NCI-H2196 treated with DMSO at 0.1 percent for 48 hours (cell line): ENCODE results near the gene TPK1.

Experiments used
- DNase-seq: peaks from one replicate; lab custom pipeline; 2025; ENCODE audit not compliant: unreplicated experiment; lab: John Stamatoyannopoulos, UW

Gene TPK1

DNA sequence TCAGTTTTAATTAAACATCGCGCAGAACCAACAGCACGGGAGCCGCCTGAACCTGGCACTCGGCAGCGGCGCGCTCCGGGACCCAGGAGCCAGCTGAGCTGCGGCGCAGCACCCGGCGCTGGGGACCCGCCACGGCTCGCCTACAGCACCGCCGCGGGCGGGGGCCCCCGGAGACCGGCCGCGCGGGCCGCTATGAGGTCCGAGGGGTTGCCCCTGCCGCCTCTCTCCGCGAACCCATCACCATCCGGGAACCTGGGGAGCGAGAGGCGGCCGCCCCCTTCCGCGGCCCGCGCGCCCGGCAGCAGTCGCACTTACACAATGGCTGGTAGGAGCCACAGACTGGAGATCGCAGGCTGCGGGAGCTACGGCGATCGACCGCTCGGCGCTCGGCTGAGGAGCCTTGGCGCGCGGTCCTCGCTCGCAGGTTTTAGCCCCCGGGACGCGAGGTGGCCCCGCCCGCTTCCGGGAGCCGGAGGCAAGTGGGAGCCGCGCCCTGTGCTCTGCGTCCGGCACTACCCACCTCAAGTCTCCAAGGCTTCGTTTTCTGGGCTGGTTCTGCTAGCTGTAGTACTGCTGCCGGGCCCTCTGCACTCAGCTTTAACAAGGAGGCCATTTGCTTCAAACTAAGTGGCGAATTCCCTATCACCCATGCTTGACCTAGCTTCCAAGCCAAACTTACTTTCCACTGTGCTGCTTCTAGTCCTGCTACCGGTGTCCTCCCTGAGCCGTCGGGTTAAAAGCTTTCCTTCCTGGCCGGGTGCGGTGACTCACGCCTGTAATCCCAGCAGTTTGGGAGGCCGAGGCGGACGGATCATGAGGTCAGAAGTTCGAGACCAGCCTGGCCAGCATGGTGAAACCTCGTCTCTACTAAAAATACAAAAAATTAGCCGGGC lies at the start of gene TPK1:
TPK1 (minus strand) TSS at position 402 of the 893 bp plus-strand sequence. CDS start 451 bp downstream, outside the sequence.
- DNase-seq, result peak; percentile 78

DNA sequence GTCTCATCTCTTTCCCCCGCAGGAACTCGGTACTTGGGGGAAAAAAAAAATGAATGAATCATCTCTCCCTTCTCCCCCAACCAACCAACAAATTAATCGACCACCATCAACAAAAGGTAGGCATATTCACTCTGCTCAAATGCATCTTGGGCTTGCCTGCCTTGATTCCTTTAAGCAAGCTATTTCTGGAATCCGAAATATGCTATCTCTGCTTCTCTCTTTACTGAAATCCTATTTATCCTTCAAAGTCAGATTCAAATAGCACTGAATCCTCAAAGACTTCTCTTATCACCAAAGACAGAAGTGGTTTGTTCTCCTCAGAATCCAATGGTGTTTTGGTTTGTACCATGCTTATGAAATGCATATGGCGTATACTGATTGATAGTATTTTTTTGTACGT lies 49.6 kb upstream of the TPK1 start:
- no peak for DNase-seq

DNA sequence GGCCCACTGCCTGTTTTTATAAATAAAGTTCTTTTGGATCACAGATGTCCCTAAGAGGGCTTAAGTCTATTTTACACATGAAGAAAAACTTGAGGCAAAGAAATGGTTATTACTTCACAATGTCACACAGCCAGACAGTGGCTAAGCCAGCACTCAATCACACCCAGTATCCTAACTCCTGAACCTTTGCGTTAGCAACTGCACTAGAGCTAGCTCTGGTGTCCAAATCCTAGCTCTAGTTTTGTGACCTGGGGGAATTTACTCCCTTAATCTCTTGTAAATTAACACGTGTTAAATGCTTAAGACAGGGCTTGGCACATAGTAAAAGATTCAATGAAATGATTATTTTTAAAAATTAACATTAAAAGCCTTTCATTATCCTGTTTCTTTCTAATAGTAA lies 49.0 kb upstream of the TPK1 start:
- no peak for DNase-seq

DNA sequence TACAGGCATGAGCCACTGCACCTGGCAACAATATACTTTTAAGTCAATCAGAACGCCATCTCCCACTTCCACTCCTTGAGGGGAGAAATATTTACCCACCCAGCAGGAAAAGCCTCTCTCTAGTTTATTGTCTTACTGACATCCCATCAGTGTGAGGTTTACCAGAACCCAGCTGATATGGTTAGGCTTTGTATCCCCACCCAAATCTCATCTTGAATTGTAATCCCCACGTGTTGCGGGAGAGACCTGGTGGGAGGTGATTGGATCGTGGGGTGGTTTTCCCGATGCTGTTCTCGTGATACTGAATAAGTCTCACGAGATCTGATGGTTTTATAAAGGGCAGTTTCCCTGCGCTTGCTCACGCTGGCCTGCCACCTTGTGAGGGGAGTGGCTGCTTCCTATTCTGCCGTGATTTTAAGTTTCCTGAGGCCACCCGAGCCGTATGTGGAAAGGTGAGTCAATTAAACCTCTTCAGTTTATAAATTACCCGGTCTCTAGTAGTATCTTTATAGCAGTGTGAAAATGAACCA lies 37.5 kb upstream of the TPK1 start:
- no peak for DNase-seq

DNA sequence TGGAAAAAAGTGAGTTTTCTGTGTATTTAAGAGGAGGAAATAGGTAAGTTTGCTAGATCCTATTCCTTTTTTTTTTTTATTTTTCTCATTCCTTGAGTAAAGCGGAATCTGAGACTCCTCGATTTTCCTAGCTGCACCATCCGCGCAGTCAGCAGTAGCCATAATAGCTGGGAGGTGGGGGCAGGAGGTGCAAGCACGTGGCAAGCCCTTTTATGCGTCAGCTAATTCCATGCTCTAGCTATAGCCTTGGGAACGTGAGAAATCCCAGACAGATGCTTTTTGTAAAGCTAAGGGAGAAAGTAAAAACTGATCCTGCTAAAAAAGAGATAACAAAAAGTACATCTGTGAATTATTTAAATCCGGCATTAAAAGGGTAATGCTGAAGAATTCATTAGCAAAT lies 33.2 kb upstream of the TPK1 start:
- no peak for DNase-seq

DNA sequence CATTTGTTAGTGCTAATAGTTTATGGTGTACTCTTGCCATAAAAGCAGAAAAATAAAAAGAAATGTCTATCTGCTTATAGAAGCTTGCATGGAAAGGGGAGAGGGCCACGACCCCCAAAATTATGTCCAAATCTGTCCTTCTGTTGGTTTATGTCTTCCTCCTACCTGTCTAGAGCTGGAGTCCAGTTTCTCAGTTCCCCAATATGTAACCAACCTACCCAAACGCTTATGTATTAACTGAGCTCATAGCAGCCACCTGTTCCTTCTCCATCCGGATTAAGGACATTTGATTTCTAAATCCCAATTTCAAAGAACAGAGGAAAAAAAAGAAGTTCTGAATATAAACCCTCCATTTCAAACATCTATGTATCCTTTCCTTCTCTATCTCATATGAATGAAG lies 30.3 kb upstream of the TPK1 start:
- no peak for DNase-seq

DNA sequence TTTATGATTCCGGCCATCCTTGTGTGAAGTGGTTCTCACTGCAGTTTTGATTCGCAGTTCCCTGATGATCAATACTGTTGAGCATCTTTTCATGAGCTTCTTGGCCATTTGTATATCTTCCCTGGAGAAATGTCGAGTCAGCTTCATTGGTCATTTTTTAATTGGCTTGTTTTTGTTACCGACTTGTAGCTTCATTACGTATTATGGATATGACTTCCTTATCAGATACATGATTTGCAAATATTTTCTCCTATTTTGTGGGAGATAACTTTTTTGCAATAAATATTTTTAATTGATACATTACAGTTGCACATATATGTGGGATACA lies 27.4 kb upstream of the TPK1 start:
- no peak for DNase-seq

DNA sequence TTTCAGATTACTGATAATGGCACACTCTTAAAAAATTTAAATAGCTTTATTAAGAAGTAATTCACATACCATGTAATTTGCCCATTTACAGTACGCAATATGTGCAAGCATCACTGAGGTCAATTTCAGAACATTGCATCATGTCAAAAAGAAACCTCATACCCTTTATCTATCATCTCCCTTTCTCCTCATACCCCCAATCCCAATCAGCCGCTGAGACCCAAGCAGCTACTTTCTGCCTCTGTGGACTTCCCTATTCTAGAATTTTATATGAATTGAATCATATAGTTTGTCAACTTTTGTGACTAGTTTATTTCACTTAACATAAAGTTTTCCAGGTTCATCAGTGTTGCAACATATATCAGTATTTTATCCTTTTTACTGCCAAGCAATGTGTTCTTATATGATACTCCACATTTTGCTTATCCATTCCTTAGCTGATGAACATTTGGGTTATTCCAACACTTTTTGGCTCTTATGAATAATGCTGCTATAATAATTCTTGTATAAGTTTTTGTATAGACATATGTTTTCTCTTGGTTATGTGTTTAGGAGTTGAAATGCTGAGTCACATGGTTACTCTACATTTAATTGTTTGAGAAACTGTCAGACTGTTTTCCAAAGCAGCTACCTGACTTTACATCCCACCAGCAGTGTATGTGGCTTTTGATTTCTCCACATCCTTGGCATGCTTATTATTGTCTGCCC lies 26.9 kb upstream of the TPK1 start:
- no peak for DNase-seq

DNA sequence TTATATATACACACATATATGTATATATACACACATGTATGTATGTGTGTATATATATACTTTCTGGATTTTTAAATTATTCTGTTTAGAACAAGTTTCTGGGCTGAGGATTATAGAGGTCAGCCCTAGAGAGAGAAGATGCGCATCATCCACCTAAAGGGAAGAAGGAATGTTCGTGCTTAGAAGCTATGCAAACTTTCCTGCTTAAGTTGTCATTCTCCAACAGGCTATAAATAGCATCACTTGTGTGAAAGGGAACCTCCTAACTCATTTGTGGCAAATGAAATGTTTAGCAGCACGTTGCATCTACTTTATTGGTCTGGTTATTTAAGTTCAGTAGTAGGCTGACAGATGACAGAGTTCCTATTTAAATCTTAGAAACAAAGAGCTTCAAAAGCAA lies 23.9 kb upstream of the TPK1 start:
- DNase-seq, result no peak

DNA sequence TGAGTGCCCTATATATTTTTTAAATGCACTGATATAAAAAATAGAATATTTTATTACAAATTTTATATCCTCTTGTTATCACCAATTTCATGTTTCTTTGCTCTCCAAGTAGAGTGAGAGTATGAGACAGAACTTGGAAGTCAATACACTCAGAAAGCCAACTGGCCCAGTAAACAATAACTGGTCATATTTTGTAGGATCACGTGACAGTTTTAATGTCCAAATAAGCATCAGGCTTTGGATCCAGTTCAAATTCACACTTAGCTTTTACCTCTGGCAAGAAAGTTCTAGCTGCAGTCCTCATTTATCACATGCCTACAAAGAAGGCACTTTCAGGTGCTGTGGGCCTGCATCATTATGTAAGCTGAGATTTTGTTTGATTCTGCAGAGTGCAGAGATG lies 21.6 kb upstream of the TPK1 start:
- DNase-seq, result no peak

DNA sequence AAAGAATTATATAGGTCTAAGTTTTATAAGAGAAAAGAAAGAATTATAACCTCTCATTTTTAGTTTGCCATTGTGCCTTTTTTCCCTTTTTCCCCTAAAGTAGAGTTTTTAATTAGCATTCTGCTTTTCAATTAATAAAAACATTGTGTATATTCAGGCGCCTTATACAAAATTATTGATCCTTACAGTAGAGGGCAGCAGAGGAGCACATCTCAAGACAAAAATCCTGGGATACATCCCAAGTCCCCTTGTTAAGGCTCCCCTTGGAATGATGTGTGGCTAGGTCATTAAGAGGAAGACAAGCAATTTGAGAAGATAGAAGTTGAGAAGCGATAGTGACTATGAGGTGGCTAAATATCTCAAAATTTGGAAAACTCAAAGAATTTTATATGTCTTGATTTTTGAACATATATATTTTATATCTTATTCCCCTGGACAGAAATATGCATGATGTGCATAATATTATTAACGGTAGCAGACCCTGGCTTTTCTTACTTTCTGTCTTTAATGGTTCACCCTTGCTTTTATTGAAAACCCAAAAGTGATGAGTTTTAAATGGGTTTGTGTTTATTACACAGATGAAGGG lies 19.1 kb upstream of the TPK1 start:
- no peak for DNase-seq

DNA sequence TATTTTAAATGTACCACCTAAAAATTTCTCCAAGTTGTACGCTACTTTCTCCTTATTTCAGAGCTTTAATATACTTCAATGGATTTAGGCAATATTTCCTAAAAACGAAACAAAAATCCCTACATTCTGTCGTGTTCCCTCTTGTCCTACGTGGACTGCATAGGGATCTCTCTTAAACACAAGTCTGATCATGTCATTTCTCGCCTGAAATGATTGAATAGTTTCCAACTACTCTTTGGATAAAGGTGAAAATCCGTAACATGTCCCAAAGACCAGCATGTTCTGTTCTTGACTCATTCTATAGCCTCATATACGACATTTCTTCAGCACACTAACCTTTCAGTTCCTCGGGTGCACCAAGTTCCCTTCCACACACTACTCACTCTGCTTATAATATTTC lies 17.7 kb upstream of the TPK1 start:
- DNase-seq, result no peak

DNA sequence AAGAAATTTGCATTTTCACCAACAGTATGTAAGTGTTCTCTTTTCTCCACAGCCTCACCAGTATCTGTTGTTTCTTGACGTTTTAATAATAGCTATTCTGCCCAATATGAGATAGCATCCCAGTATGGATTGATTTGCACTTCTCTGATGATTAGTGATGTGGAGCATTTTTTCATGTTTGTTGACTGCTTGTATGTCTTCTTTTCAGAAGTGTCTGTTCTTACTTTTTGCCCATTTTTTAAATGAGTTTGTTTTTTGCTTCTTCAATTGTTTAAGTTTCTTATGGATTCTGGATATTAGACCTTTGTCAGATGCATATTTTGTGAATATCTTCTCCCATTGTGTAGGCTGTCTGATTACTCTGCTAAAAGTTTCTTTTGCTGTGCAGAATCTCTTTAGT lies 12.2 kb upstream of the TPK1 start:
- DNase-seq, result no peak

DNA sequence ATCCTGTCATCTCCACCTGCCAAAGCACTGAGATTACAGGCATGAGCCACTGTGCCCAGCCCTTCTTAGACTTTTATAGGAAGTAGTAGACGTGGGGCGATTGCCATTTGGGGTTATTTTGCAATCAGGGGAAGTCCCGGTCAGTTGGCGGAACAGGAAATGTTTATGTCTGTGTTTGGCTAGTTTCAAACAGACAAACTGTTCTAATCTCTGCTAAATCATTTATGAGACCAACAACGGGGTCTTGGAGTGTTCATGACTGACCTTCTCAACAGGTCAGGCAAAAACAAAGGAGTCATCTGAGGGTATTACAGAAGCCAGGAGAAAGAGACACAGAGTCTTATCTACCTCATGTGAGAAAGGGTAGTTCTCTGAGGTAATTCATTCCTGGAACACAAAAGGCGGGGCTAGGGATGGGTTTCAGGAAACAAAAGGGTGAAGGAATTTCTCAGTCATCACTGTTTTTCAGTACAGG lies 6.6 kb upstream of the TPK1 start:
- no peak for DNase-seq

DNA sequence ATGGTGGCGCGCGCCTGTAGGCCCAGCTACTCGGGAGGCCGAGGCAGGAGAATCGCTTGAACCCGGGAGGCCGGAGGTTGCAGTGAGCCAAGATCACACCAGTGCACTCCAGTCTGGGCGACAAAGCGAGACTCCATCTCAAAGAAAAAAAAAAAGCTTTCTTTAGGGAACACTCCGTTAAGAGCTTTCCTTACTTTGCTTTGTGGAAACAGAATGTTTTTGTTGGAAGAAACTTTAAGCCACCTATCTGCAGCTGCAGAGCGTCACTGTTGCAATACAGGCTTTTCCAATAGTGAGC lies 641 bp upstream of the TPK1 start:
- DNase-seq, result no peak

DNA sequence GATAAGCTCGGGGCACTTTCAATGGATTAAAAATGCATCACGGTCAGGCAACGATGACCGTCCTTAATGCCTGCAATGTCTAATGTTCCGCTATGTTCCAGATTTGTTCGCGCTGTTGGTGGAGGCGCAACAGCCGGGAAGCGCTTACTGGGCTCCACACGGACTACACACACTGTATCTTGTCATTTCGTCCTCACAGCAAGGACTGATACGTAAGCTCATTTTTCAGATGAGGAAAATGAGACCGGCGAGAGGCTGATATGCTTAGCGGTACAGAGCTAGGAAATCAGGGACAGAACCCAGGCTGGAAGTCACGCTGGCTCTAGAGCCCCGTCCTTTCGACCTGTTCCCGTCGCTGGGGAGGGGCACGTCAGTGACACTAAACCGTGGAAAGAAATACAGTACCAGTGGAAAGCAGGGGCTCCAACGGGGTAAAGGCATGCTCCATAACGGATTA lies 670 bp downstream of the TPK1 start:
- no peak for DNase-seq

DNA sequence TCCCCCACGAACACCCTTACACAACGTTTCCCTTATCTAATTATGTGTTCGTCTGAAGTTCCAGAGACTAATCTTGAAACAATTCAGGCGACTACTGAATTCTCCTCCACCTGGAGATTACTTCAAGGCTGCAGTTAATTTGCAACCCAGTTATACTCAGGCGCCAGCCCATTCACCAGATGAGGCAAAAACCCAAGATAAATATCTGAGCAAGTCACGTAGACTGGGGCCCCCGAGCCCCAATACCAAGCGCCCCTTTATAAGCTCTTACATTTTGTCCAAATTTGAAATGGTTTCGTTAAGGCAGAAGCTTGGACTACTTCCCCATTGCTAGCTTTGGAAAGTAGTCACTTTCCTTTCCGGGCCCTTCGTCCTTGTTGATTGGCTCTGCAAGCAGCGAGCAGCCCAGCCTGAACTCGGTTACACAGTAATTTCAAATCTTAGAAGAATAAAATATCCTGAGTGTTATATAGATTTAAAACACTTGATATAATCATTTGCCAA lies 1.2 kb downstream of the TPK1 start:
- no peak for DNase-seq

DNA sequence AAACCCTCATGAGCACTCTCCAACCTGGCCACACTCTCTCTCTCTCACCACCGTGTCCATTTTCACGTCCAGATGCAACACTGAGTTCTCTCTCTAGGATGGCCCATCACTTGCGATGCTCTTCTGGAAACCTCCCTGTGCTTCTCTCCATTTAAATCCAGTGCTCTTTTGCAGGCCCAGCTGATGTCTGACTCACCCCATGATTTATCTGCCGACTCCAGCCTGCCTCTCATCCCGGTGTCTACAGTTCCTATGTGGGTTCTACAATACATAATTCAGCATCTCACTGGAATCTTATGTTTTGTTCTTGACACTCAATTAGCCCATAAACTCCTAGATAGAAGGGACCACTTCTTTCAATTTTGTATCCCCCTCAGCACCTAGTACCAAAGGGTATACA lies 5.0 kb downstream of the TPK1 start:
- no peak for DNase-seq

DNA sequence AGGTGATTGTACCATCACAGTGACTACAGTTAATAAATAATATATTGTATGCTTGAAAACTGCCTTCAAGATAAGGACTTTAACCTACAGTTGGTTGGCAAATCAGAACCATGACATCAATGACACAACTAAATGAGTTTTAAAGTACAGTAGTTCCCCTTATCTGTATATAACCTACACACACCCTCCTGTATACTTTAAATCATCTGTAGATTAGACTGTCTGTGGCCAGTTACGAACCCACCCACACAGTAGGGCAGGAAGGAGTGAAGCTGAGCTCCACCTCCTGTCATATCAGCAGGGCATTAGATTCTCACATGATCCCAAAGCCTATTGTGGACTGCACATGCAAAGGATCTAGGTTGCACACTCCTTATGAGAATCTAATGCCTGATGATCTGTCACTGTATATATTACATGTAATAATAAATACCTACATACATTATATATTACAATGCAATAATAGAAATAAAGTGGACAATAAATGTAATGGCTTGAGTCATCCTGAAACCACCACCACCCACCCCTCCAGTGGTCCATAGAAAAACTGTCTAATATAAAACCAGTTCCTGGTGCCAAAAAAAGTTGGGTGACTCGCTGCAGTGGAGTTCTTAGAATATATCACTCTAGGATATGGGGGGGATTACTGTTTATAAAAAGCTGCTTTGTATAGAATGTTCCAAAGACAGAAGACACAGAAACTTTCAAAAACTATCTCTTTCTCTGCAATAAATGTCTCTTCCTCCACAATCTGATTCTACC lies 5.6 kb downstream of the TPK1 start:
- no peak for DNase-seq

DNA sequence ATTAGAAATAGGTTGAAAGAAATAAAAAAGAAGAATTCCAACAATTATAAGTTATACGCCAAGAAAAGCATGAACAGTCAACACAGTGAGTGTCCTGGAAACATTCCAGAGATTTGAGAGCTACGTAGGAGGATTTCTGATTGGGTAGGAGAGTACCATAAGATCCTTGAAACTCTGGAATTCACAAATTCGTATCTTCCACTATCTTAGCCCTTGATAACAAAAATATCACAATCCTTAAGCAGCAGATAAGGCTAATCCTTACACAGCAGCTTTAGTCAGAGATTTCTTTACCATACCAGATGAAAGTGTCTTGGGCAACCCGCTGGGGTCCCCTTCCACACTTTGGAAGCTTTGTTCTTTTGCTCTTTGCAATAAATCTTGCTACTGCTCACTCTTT lies 8.2 kb downstream of the TPK1 start:
- no peak for DNase-seq

DNA sequence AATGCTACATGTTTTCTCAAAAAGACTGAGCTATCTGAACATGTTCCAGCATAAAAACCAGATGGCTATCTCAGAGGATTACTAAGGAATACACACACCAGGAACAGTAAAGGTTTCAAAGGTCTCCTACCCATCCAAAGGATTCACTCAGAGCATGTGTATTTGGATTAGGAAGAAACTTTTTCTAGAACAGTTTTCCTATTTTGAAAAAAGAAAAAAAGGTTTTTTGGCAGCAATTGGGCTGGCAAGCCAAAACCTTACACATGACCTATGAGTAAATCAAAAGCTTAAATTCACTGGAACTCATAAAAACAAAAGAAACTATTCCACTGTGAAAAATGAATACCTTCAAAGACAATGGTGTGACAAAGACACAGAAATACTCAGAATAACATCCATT lies 9.6 kb downstream of the TPK1 start:
- no peak for DNase-seq
